ENCODE data around the gene PLB1.

The PLB1 gene

DNA sequence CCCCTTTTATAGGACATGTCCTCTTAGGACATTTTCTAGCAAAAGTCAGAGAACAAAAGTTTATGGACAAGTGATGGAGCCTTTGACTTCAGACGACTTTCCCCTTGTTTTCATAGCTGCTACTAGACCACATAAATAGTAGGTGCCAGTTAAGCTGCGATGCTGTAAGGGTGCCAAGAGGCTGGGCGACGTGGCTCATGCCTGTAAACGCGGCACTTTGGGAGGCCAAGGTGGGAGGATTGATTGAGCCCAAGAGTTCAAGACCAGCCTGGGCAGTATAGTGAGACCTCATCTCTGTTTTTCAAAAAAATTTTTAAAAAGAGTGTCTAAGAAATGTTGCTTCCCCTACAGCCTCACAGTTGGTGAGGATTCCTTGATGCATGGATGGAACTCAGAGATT is 2.2 kb upstream of the PLB1 start:
- in situ Hi-C loops (cut with HindIII; ENCODE audit: low sequenced_read_pairs) = no loop called here

DNA sequence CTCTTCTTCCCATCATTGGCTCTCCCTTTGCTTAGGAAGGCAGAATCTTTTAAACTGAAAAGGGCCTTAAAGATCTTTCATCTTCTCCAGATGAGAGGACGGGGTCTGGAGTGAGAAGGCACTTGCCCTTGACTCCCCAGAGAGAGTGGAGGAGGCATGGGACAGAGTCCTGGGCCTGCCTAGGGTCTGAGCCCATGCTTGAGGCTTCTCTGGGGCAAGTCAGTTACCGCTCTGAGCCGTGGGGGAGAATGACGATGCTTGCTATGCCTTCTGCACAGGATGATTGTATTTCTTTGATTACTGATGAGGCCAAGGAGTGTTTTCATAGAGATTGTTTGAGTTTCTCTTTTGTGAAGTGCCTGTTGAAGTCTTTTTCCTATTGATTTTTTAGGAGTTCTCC is 921 bp downstream of the PLB1 start:
- in situ Hi-C loops (cut with HindIII; ENCODE audit: low sequenced_read_pairs) = no loop called here

DNA sequence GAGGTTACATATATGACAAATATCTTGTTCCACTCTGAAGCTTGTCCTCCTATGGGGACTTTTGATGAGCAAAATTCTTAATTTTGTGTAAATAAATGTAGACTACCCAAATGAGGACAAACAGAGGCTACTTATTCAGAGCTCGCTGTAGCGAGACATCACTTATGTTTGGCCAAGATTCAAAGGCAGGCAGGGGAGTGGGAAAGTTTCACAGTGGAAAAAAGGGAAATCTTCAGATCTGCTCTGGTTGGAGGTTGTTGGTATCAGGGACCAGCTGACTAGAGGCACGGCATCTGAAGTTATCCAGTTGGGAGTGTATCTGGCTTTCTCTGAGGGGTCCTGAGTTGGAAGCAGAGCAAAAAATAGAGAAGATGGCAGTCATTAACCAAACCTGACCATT is 1.3 kb downstream of the PLB1 start:
- in situ Hi-C loops (cut with HindIII; ENCODE audit: low sequenced_read_pairs) = no loop called here

DNA sequence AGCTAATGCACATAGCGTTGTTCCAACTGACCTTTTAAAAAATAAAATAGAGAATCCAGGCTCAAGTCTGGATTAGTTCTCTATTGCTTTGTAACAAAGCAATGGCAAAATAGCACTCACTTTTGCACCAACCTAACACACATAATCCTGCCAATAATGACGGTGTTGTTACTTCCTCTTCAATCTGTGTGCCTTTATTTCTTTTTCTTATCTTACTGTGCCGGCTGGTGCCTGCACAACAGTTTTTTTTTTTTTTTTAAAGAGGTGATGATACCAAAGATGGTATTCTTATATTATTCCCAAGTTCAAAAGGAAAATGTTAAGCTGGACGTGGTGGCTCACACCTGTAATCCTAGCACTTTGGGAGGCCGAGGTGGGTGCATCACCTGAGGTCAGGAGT is 3.4 kb downstream of the PLB1 start:
- in situ Hi-C loops (cut with HindIII; ENCODE audit: low sequenced_read_pairs) = no loop called here

DNA sequence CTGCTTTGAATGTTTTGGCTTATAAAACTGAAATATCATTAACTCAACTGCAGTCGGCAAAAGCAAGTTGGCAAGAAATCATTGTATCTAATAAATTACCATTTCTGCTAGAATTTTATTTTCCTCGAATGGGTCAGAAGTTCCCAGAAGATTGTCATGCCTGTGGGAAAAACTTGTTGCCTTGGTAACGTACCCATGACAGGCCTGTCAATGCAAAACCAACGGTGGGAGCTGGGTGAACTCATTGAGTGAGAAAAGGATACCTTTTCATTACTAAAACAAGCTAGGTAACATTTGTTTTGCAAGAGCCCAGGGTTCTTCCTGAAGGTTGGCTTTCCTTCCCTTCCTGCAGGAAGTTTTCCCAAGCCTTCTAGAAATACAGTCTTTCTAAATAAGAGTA is 9.5 kb downstream of the PLB1 start:
- in situ Hi-C loops (cut with HindIII; ENCODE audit: low sequenced_read_pairs) = no loop called here

DNA sequence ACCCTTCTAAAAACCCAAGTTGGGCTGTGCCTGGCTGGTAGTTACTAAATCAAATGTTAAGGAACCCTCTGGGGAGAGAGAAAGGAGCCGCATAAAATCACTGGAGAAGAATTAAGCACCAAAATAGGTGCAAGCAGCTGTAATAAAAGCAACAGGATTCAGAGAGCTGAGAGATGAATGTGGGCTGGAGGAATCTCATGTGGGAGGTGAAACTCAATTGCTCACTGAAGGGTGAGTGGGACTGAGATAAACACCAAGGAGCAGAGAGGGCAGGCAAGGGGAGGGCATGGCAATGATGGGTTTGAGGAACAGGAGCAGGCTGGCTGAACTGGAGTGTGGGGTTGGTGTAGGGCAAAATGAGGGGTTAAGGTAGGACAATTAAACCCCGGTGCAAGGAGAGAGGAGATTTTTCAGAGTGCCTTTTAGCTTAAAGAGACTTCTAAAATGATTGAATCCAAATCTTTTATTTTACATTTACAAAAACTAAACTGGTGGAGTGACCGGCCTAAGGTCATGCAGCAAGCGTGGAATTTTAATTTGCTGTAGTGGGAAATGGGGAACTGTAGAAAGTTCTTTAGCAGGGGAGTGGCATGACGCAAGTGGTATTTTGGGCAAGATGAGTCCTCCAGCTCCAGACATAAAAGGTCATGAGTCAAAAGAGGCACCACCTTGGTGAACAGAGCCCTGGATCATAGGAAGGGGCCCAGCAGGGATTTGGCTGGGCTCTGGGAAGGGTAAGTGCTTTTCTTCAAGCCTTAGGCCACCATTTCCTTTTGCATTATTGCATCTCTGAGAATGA is 10.5 kb downstream of the PLB1 start:
- in situ Hi-C loops (cut with HindIII; ENCODE audit: low sequenced_read_pairs) = no loop called here

DNA sequence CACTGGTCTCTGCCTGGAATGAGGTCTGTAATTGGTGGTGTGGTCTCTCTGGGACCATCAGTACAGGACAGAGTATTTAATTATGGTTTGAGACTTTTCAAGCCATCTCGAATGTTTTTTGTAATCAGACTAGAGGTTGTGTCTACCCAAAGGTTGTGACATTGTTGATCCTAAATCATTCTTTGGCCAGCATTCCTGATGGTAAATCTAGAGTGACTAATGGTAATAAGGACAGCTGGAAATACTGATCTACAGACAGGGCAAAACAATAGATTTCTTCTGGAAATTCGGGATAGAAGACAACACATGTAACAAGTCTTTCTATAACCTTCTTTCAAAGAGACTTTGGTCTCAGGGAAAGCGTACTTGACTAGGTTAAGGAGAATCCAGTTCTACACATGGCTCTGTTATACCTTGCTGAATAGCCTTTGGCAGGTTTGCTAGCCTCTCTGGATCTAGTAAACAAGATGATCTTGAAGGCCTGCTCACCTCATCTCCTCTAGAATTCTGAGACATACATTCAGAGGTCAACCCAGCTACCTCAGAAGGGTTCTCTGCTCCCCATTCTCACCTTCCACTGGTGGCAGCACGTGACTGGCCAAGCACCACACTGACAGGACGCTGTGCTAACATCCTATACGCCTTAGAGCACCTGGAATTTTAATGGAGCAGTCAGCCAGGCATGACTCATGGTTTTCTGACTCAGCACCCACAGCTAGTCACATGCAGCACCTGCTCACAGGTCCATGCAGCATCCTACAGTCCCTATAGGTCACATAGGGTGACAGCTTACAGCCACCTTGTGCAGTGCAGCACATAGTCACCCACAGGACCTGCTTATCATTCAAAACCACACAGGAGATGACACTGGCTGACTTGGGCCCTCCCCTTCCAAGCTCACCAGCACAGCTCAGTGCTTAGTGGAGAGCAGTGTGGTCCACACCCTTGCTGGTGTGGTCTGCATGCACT is 12.2 kb downstream of the PLB1 start:
- in situ Hi-C loops (cut with HindIII; ENCODE audit: low sequenced_read_pairs) = no loop called here

DNA sequence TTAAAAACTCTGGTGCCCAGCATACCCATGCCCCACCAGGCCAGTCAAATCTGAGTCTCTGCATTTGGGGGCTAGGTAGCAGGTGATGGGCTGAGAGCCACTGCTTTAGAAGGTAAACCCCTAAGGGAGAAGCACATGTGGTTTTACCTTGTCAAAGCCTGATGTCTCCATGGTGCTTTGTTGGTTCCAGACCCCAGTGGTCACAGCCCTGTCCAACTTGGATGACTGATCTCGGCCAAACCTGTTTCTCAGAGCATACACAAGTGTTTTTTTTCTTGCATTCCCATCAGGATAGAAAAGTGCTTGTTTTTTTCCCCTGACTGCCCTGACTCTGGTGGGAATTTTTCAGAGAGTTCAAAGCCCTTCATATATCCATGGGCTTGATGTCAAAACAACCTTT is 13.5 kb downstream of the PLB1 start:
- in situ Hi-C loops (cut with HindIII; ENCODE audit: low sequenced_read_pairs) = no loop called here

DNA sequence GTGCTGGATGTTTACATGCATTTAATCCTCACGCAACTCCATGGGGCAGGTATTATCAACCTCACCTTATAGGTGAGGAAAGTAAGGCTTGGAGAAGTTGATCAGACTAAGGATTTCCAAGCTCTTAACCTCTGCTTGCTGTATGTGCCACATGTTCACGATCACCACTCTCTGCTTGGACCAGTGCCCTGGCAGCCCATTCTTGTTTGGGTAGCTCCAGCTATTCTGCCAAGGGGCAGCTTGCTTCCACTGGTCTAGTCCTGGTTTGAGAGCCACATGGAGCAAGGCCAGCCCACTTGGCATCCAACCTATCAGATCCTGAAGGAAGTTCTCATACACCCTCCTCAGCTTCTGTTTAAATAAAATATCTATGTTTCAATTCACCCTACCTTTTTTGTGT is 14.3 kb downstream of the PLB1 start:
- in situ Hi-C loops (cut with HindIII; ENCODE audit: low sequenced_read_pairs) = no loop called here

DNA sequence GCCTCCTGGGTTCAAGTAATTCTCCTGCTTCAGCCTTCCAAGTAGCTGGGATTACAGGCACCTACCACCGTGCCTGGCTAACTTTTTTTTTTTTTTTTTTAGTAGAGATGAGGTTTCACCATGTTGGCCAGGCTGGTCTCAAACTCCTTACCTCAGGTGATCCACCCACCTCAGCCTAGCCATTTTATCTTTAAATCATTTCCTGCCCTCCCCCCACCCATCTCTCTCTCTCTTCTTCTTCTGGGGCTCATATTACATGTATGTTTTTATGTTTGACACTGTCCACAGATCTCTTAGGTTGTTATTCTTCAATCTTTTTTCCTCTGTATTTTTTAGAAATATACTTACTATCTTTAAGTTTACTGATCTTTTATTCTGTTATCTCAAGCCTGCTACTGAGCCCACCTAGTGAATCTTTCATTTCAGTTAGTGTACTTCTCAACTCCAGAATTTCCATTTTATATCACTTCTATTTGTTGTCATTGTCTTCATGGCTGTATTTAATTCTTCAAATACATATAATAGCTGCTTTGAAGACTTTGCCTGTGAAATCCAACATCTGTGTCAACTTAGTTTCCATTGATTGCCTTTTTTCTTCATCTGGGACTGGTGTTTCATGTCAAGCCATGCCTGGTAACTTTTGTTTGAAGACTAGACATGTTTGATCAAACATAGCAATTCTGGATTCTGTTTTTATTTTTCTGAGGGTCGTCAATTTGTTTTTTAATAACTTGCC is 16.2 kb downstream of the PLB1 start:
- in situ Hi-C loops (cut with HindIII; ENCODE audit: low sequenced_read_pairs) = no loop called here

DNA sequence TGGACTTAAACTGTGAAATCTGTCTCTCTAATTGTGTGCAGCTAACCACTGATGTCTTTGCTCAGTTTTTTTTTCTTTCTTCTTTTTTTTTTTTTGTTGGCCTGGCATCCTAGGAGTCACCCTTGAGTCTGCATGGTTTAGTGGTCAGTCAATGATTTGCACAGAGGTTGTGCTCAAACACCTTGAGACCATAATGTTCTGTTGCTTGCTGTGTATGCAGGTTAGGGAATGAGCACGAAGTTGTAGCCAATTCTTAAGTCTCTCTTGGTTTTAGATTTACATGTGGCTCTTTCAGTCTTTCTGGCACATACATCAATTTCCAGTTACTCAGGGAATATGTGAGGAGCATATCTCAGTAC is 16.7 kb downstream of the PLB1 start:
- in situ Hi-C loops (cut with HindIII; ENCODE audit: low sequenced_read_pairs) = no loop called here

DNA sequence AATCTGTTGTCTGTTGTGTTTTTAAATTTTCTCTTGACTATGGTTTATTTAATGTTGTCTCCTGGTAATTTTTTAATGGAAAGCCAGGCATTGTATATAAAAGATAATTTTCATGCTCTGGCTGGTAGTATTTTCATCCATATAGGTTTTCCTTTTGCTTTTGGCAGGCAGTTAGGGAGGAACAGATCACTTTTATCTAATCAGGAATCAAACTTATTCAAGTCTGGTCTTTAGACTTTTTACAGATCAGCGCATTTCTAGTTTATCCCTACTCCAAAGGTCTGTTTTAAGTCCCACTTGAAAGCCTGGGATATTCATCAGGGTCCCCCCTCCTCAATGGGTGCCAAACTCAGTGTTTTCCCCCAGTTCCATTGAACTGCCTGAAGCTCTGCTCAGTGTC is 17.2 kb downstream of the PLB1 start:
- in situ Hi-C loops (cut with HindIII; ENCODE audit: low sequenced_read_pairs) = no loop called here

DNA sequence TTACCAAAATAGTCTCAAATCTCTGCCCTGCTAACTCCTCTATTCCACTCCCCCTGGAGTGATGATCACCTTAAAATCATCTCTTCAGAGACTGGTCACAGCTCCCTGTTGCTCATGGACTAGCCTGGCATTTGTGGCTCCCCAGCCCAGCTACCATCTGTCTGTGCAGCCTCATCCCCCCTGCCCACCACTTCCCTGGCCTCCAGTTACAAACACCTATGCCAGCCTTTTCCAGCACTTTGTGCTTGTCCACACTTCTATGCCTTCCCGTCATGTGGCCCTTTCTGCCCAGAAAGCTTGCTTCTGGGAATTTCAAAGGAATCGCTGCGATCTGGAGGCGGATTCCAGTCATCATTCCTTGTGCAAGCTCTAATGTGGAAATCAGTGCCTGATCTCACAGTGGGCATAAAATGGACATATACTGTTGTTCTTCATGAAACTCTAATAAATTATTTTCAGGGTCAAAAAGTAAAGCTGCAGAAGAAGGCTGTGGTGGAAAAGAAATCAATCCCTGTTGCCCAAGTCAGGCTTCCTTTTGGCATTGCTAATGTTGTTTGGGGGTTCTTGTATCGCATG is 19.4 kb downstream of the PLB1 start:
- in situ Hi-C loops (cut with HindIII; ENCODE audit: low sequenced_read_pairs) = no loop called here

DNA sequence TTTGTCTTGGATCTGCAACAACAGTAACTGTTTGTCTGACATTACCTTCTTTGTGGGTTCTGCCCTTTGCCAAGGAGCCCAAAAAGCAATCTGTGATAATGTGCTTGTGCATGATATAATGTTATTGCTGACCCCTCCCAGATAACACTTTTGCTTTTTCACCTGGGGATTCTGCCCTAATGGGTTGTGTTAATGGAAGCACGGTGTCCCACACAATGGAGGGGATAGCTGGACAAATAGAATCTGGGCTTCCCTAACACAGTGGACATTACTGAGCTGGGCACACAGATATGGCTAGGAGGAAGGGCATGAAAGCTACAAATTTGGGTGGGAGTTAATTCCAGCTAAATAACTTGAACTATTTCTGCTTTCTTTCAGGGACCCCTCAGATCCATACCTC is 20.6 kb downstream of the PLB1 start:
- in situ Hi-C loops (cut with HindIII; ENCODE audit: low sequenced_read_pairs) = no loop called here

DNA sequence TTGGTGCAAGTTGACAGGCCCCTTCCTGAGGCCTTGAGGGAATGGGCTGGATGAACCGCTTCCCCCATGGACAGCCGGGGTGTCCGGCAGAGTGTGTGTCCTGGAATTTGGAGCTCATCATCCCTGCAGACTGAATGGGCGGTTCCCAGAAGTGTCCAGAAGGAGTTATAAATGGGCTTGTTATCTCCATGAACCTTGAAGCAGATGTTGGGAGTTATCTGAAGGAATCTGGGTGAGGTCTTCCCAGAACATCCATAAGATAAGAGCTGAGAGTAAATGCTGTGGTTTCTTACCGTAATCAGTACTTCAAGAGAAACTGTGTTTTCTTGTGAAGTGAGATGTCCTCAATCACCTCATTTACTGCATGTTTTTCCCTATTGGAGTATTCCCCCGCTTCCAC is 21.1 kb downstream of the PLB1 start:
- in situ Hi-C loops (cut with HindIII; ENCODE audit: low sequenced_read_pairs) = no loop called here

DNA sequence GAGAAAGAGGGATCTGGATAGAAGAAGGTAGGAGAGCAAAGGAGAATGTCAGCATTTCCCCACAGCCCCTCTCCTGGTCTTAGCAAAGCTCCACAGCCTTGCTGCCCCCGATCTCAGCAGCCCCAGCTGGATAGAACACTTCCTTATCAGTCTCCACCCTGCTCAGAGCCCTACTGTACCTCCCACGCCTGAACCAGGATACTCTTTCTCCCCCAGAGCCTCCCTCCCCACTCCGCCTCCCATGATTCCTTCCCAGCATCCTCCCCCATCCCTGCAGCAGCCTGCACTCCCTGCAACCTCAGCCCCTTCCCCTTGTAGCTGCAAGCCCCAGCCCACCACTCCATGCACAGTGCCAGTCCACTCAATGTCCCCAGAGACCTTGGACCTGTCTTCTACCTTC is 25.8 kb downstream of the PLB1 start:
- in situ Hi-C loops (cut with HindIII; ENCODE audit: low sequenced_read_pairs) = no loop called here

DNA sequence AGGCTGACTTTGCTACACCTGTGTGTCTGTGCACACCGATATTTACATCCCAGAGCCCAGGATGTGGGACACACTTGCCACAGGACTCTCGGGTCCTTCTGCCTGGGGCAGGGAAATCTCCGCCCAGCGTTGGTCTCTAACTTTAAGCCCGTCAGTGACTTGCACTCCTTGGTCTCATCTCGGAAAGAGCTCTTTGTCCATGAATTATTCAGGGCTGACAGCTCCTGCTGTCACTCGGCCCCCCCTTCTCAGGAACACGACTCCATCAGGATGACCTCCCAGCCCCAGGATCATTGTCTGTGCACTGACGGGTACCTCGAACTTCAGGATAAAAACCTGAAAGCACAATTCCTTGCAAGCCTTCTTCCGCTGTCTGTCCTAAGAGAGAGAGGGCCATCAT is 26.6 kb downstream of the PLB1 start:
- in situ Hi-C loops (cut with HindIII; ENCODE audit: low sequenced_read_pairs) = no loop called here

DNA sequence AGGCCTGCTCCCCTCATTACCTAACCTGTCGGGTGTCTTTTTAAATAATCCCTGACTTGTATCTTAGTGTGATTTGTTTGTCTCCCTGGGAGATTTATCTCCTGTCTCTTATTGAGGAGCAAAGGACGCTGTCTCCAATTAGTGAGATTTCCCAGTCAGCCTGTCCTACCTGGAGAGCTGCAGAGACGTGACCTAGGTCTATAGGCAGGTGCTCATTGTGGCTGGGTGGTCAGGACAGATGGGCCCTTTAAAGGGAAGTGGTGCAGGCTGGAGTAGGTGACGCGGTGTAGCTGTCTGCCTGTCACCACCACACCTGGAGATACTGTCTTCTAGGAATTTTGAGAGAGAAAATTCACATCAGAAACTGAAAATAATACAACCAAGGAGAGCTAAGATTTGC is 28.0 kb downstream of the PLB1 start:
- in situ Hi-C loops (cut with HindIII; ENCODE audit: low sequenced_read_pairs) = no loop called here

DNA sequence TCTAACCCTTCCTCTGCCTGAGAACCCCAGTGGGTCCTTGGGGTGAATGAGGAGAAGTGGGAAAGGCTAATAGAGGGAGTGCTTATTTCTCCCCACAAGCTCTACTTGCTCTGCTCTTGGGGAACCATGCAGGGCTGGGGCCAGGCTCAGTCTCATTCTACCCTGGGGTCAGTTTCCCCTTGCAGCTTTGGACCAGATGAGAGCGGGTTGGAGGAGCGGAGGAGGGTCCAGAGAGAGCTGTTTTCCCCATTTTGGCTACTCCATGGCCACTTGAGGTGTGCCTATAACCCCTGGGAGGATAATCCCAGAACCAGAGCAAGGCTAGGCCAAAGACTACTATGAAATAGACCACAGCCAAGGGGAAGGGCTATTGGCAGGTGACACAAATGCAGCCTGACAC is 29.6 kb downstream of the PLB1 start:
- in situ Hi-C loops (cut with HindIII; ENCODE audit: low sequenced_read_pairs) = no loop called here

DNA sequence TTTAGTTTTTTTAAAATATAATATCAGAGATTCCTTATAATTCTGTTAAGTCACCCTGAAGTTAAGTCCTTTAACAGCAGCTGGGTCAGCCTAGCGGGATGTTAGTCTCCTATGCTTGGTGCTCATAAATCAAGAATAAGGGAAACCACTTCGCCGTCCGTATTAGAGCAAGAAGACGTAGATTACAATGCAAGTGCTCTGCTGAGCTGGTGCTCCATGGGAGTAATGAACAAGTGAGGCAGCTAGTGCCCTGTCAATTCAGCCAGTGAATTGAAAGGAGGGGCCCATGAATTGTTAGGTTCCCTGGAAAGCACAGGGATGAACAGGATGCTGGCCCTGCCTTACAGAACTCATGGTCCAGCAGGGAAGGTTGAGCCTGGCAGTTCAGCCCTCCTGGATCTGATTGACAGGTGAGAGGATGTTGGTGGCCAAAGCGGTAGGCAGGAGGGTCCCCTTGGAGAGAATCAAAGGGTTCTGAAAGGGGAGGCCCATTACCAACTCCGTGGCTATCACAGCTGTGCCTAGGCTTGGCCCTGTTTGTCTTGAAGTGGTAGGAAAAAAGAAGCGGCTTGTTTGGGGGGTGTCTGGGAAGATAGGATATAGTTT is 30.8 kb downstream of the PLB1 start:
- in situ Hi-C loops (cut with HindIII; ENCODE audit: low sequenced_read_pairs) = no loop called here

DNA sequence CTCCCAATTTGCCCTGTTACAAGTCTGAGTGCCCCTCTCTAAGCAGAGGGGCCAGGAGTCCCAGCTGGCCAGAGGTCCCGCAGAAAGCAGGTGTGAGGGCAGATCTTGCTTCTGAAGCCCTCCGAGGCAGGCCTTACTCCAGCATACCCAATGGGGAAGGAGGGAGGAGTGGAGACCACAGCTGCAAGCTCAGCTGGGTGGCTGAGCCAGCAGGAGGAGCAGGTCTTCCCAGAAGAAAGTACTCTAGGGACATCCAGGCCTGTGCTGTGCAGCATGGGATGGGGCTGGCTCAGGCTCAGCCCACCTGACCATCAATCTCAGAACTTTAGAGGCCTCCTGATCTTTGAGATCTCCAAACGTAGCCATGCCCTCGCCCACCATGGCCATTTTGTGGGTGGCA is 31.3 kb downstream of the PLB1 start:
- in situ Hi-C loops (cut with HindIII; ENCODE audit: low sequenced_read_pairs) = no loop called here

Data from DLD1 (cell line).